Measurements from ENCODE around the gene KCNE5. TPM values are rescaled to one million over a fixed set of nuclear protein-coding genes. Genes with fewer than 3 reads are reported as not detected.
"Not testable (repeated sequence)": the region's sequence is repeated elsewhere in the genome, so short reads cannot be mapped to it uniquely, and the experiment has no call there.

Gene KCNE5
- total RNA-seq, 1 experiment from 2014 or later = 2.2 TPM

- Mint-ChIP-seq H3K4me1 (peaks cover 5% of the 10 kb centered on the region; the same call in 1 of the 2 replicates), H3K36me3 (no peaks in the 10 kb centered on the region), H3K27ac (no peak overlapping the region), H3K9me3 (no peaks in the 10 kb centered on the region), H3K27me3 (ENCODE audit: low read depth) (no peaks in the 10 kb centered on the region), H3K4me3 (no peak overlapping the region)
- ATAC-seq = no peak
- CTCF ChIA-PET = no interaction called here
- TF ChIP-seq, protein P1, sequence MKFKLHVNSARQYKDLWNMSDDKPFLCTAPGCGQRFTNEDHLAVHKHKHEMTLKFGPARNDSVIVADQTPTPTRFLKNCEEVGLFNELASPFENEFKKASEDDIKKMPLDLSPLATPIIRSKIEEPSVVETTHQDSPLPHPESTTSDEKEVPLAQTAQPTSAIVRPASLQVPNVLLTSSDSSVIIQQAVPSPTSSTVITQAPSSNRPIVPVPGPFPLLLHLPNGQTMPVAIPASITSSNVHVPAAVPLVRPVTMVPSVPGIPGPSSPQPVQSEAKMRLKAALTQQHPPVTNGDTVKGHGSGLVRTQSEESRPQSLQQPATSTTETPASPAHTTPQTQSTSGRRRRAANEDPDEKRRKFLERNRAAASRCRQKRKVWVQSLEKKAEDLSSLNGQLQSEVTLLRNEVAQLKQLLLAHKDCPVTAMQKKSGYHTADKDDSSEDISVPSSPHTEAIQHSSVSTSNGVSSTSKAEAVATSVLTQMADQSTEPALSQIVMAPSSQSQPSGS (CRISPR knock-in tag; IDR thresholded peaks at IDR 0.05; ENCODE audit: borderline replicate concordance, low read depth) = no peak
- no peak for TF ChIP-seq SMAD3 (CRISPR knock-in tag; IDR thresholded peaks at IDR 0.05; ENCODE audit: borderline replicate concordance)
- no peak for TF ChIP-seq KAT7 (CRISPR knock-in tag; IDR thresholded peaks at IDR 0.05; ENCODE audit: borderline replicate concordance)
- no peak for TF ChIP-seq STAT6 (CRISPR knock-in tag; conservative IDR thresholded peaks at IDR 0.05; ENCODE audit: low read depth)
- POLR2A ChIA-PET = no interaction called here
- no peak for DNase-seq (ENCODE audit: low spot score)
These were observed 46.1 kb downstream of the KCNE5 start for GRCh38 chrX:109578916-109579315.

DNA sequence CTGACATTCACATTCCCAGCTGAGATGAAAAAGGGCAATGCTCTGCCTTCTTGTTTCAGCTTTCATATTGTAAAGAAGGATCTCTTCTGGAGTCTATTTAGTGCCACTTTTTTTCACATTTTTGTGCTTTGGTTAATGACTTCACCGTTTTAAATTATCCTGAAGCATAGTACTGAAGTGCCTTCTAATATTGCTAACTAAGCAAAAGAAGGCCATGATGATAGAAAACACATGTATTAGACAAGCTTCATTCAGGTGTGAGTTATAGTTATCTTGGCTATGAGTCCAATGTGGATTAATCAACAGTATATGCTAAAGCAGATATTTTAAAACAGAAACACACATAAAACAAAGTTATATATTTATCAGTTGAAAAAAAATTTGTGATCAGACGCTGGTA lies 47.9 kb downstream of the KCNE5 start:
- POLR2A ChIA-PET = no interaction called here
- Mint-ChIP-seq H3K36me3 (no peaks in the 10 kb centered on the region), H3K27ac (no peak overlapping the region), H3K4me3 (no peak overlapping the region), H3K4me1 (peaks cover 5% of the 10 kb centered on the region; the same call in 1 of the 2 replicates), H3K27me3 (ENCODE audit: low read depth) (no peaks in the 10 kb centered on the region), H3K9me3 (no peaks in the 10 kb centered on the region)
- ATAC-seq (no peak), DNase-seq (ENCODE audit: low spot score) (no peak)
- TF ChIP-seq, protein P2, sequence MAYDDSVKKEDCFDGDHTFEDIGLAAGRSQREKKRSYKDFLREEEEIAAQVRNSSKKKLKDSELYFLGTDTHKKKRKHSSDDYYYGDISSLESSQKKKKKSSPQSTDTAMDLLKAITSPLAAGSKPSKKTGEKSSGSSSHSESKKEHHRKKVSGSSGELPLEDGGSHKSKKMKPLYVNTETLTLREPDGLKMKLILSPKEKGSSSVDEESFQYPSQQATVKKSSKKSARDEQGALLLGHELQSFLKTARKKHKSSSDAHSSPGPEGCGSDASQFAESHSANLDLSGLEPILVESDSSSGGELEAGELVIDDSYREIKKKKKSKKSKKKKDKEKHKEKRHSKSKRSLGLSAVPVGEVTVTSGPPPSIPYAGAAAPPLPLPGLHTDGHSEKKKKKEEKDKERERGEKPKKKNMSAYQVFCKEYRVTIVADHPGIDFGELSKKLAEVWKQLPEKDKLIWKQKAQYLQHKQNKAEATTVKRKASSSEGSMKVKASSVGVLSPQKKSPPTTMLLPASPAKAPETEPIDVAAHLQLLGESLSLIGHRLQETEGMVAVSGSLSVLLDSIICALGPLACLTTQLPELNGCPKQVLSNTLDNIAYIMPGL (CRISPR knock-in tag; IDR thresholded peaks at IDR 0.05) = no peak
- no peak for TF ChIP-seq FOXK1 (CRISPR knock-in tag; IDR thresholded peaks at IDR 0.05)
- no peak for TF ChIP-seq E2F4 (CRISPR knock-in tag; IDR thresholded peaks at IDR 0.05; ENCODE audit: borderline replicate concordance, low read depth)
- no peak for TF ChIP-seq NR1H2 (CRISPR knock-in tag; IDR thresholded peaks at IDR 0.05)
- TF ChIP-seq ZNF219 (CRISPR knock-in tag; IDR thresholded peaks at IDR 0.05; ENCODE audit: borderline replicate concordance) = no peak
- TF ChIP-seq ESRRA (CRISPR knock-in tag; IDR thresholded peaks at IDR 0.05; ENCODE audit: borderline replicate concordance) = no peak
- TF ChIP-seq, protein P3, sequence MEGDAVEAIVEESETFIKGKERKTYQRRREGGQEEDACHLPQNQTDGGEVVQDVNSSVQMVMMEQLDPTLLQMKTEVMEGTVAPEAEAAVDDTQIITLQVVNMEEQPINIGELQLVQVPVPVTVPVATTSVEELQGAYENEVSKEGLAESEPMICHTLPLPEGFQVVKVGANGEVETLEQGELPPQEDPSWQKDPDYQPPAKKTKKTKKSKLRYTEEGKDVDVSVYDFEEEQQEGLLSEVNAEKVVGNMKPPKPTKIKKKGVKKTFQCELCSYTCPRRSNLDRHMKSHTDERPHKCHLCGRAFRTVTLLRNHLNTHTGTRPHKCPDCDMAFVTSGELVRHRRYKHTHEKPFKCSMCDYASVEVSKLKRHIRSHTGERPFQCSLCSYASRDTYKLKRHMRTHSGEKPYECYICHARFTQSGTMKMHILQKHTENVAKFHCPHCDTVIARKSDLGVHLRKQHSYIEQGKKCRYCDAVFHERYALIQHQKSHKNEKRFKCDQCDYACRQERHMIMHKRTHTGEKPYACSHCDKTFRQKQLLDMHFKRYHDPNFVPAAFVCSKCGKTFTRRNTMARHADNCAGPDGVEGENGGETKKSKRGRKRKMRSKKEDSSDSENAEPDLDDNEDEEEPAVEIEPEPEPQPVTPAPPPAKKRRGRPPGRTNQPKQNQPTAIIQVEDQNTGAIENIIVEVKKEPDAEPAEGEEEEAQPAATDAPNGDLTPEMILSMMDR (IDR thresholded peaks at IDR 0.05) = no peak
- TF ChIP-seq, protein P4, sequence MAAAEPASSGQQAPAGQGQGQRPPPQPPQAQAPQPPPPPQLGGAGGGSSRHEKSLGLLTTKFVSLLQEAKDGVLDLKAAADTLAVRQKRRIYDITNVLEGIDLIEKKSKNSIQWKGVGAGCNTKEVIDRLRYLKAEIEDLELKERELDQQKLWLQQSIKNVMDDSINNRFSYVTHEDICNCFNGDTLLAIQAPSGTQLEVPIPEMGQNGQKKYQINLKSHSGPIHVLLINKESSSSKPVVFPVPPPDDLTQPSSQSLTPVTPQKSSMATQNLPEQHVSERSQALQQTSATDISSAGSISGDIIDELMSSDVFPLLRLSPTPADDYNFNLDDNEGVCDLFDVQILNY (CRISPR knock-in tag; IDR thresholded peaks at IDR 0.05) = no peak
- no peak for TF ChIP-seq SMAD3 (CRISPR knock-in tag; IDR thresholded peaks at IDR 0.05; ENCODE audit: borderline replicate concordance)
- CTCF ChIA-PET = no interaction called here

- ATAC-seq; CTCF ChIA-PET; H3K36me3 Mint-ChIP-seq; DNase-seq (ENCODE audit: low spot score); H3K4me1 Mint-ChIP-seq; H3K27ac Mint-ChIP-seq; H3K4me3 Mint-ChIP-seq; H3K9me3 Mint-ChIP-seq; H3K27me3 Mint-ChIP-seq (ENCODE audit: low read depth); POLR2A ChIA-PET: not testable (repeated sequence)
These were observed 48.9 kb downstream of the KCNE5 start for GRCh38 chrX:109576083-109576482.

Other genes with a start within 250 kb of the KCNE5 start
- 0.09 TPM in 1 of 3 replicates, not detected in the others for gene GUCY2F, start 143.1 kb downstream of the KCNE5 start, total RNA-seq (2021)
- 9.9 to 10.4 TPM (median 10.4 TPM) in 3 replicates for gene NXT2, start 88.3 kb downstream of the KCNE5 start, total RNA-seq (2021)
- 46.7 to 57.7 TPM (median 47.2 TPM) in 3 replicates for gene ACSL4, start 108.1 kb upstream of the KCNE5 start, total RNA-seq (2021)